Measurements from ENCODE around the gene ABCG8. TPM values are rescaled to one million over a fixed set of nuclear protein-coding genes. Genes with fewer than 3 reads are reported as not detected.
"Not testable (repeated sequence)": the region's sequence is repeated elsewhere in the genome, so short reads cannot be mapped to it uniquely, and the experiment has no call there.

ABCG8 gene
- total and polyA plus RNA-seq, 9 of the 15 experiments (the other 6 are each of a cell fraction or from before 2014, with no cell fraction given) = not detected

DNA sequence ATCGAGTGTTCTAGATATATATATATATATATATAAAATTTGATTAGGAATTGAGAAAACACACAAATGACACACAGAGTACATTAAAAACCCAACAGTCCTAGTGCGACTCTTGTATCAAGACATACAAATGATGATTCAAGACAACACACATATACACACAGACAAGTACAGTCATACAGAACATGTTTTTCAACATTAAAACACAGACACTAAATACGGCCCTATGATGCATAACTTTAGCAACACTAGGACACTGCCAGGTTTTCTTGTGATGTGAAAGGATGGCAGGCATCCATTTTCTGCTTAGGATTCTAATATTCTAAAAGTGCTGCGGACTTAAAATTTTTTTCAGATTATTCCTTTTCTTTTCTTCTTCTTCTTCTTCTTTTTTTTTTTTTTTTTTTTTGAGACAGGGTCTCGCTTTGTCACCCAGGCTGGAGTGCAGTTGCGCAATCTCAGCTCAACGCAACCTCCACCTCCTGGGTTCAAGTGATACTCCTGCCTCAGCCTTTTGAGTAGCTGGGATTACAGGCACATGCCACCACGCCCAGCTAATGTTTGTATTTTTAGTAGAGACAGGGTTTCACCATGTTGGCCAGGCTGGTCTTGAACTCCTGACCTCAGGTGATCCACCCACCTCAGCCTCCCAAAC lies 72.5 kb downstream of the ABCG8 start:
- WGBS (ENCODE audit: insufficient coverage, low coverage, missing lambda C conversion rate) = 96% methylated on average over 5 of the region's 8 CpGs
- H4K20me1 ChIP-seq (replicated peaks; ENCODE audit: control insufficient read depth, insufficient read depth, low read length); H3K4me2 ChIP-seq (ENCODE audit: insufficient read depth, low read length); H3K4me1 ChIP-seq (replicated peaks in 1 of 2; ENCODE audit: control insufficient read depth in 2 of 2, insufficient read depth in 2 of 2, low read length in 2 of 2); H3K9me3 ChIP-seq (replicated peaks; ENCODE audit: control insufficient read depth, insufficient read depth, low read depth, low read length); H3K27ac ChIP-seq (ENCODE audit: extremely low read depth, low read depth, low read length); in situ Hi-C loops (cut with MboI); DNase-seq (ENCODE audit: extremely low read depth in 1 of 4, low spot score in 3 of 4); BruUV-seq (replicated peaks); CTCF ChIA-PET (ENCODE audit: low intra/inter-chr PET ratio); H2AFZ ChIP-seq (ENCODE audit: low read depth, low read length); H3K9me1 ChIP-seq (ENCODE audit: control insufficient read depth, insufficient read depth, low read length); FAIRE-seq; H3K27me3 ChIP-seq (ENCODE audit: control insufficient read depth in 2 of 2, insufficient read depth in 2 of 2, low read length in 2 of 2); H3K9ac ChIP-seq (ENCODE audit: insufficient read depth in 1 of 2, low read depth in 2 of 2, low read length in 2 of 2); H3K79me2 ChIP-seq (ENCODE audit: control insufficient read depth, insufficient read depth, low read length); POLR2A ChIA-PET; intact Hi-C loops (cut with micrococcal nuclease); ATAC-seq; H3K4me3 ChIP-seq; TF ChIP-seq CEBPG (CRISPR knock-in tag; IDR thresholded peaks at IDR 0.05): not testable (repeated sequence)
- peak; percentile 36 to 89; a peak in 2 of 4 replicates for TF ChIP-seq CEBPG (tag; conservative IDR thresholded peaks at IDR 0.05 in 1 of 2, IDR thresholded peaks at IDR 0.05 in 1 of 2)
- TF ChIP-seq CEBPB (tag; IDR thresholded peaks at IDR 0.05) = peak; percentile 90
- TF ChIP-seq, protein P1, sequence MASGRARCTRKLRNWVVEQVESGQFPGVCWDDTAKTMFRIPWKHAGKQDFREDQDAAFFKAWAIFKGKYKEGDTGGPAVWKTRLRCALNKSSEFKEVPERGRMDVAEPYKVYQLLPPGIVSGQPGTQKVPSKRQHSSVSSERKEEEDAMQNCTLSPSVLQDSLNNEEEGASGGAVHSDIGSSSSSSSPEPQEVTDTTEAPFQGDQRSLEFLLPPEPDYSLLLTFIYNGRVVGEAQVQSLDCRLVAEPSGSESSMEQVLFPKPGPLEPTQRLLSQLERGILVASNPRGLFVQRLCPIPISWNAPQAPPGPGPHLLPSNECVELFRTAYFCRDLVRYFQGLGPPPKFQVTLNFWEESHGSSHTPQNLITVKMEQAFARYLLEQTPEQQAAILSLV (tag; IDR thresholded peaks at IDR 0.05) = peak; percentile 63; the same call in 1 of the 2 replicates
- peaks cover 92% of the 10 kb centered on the region for H3K36me3 ChIP-seq (ENCODE audit: control insufficient read depth, insufficient read depth, low read length)

Measured in K562 (cell line).